Mucosa of descending colon (tissue), 3 donors: ENCODE data around the gene VASP. TPM values are rescaled to one million over a fixed set of nuclear protein-coding genes. Genes with fewer than 3 reads are reported as not detected.

ENCODE experiments used
- ATAC-seq: fragments of 200-7000 bp; cut with Tn5 transposase; one replicate; pipeline ENCODE4 v1.9.1; 2020; ENCODE audit warnings: mild to moderate bottlenecking, moderate library complexity
- DNase-seq, 3 donors: peaks; one replicate each; pipeline ENCODE4 v3.0.0-alpha.2; 2020
- H3K36me3 ChIP-seq: fragments of 200-600 bp; one replicate; pipeline ENCODE4 v1.8.0; 2021; ENCODE audit warnings: low read depth, mild to moderate bottlenecking
- H3K4me1 ChIP-seq: fragments of 200-600 bp; one replicate; pipeline ENCODE4 v1.8.0; 2021; ENCODE audit warnings: low read depth, mild to moderate bottlenecking
- H3K4me3 ChIP-seq: fragments of 200-600 bp; one replicate; pipeline ENCODE4 v1.8.0; 2021; ENCODE audit warnings: mild to moderate bottlenecking
- H3K9me3 ChIP-seq: fragments of 200-600 bp; one replicate; pipeline ENCODE4 v1.8.0; 2021; ENCODE audit warnings: mild to moderate bottlenecking
- intact Hi-C, 2 donors: fragments of 100-400 bp; cut with DNase I in 1 of 2; cut with micrococcal nuclease in 1 of 2; formaldehyde crosslinking; loops; one replicate each; pipeline versions ENCODE4 v1.11.0 to v1.11.1; 2022; cut with DNase I, micrococcal nuclease
- total RNA-seq, 3 donors: library from RNA; stranded (reverse); fragmentation: NEBNext Ultra II Directional in 2 of 3; extraction: Animal tissue kit (Norgen Biotek cat#: 25700) in 2 of 3; gene quantifications; one replicate each; pipeline versions ENCODE4 v1.2.1 to v1.2.4, GENCODE V29; 2021 to 2023
- TF ChIP-seq, protein P1 (sequence below): fragments of 200-600 bp; IDR thresholded peaks from one replicate; pipeline ENCODE4 v1.8.0; 2022; ENCODE audit warnings: antibody characterized with exemption, mild to moderate bottlenecking
- donor health status: DM: no; HTN: no; CAD: no; lungs with moderate emphysema.
- donor health status: DM: no; HTN: no; CAD: no.
- donor health status: DM: no; HTN: yes; CAD: no.

VASP gene
- total RNA-seq, 3 donors from 2014 or later: 190 to 252 (median 235) TPM

DNA sequence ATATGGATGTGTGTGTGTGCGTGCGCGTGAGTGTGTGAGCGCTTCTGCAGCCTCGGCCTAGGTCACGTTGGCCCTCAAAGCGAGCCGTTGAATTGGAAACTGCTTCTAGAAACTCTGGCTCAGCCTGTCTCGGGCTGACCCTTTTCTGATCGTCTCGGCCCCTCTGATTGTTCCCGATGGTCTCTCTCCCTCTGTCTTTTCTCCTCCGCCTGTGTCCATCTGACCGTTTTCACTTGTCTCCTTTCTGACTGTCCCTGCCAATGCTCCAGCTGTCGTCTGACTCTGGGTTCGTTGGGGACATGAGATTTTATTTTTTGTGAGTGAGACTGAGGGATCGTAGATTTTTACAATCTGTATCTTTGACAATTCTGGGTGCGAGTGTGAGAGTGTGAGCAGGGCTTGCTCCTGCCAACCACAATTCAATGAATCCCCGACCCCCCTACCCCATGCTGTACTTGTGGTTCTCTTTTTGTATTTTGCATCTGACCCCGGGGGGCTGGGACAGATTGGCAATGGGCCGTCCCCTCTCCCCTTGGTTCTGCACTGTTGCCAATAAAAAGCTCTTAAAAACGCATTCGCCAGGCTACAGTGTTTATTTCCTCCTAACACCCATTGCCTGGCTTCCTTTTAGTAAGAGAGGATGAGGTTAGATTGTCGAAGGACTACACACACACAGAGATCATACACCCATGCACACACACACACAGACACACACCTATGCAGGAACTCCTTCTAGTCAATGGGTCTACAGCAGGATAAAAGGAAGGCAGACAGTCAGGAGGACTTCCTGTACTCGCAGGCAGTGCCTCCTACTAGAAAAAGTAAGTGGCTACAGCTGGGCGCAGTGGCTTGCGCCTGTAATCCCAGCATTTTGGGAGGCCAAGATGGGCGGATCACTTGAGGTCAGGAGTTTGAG, 32.4 kb upstream of the VASP start:
- ATAC-seq: no peak
- intact Hi-C loops: no loop called here
- H3K4me1 ChIP-seq: peaks cover 5% of the 10 kb centered on the region

DNA sequence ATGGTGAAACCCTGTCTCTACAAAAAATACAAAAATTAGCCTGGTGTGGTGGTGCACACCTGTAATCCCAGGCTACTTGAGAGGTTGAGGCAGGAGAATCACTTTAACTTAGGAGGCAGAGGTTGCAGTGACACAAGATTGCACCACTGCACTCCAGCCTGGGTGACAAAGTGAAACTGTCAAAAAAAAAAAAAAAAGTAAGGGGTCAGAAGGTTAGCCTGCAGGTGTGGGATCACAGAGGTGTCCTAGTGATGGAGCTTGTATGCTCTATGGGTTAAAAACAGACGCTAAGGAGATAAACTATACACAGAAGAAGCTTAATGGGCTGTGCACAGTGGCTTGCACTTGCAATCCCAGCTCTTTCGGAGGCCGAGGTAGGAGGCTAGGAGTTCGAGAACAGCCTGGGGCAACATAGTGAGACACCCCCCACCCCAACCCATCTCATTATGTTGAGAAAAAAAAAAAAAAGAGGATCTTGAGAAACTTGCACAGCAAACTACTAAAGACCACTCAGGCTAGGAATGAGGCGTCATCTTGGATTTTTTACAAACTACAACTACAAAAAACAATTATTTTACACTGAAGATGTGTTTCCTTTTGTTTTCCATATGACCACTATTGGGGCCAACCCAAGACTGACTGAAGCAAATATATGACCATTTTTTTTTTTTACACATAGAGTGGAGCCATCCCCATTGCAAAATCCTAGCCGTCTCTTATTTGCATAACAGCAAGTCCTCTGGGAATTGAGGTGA, 31.6 kb upstream of the VASP start:
- H3K36me3 ChIP-seq: no peaks in the 10 kb centered on the region
- H3K4me3 ChIP-seq: no peak overlapping the region
- ATAC-seq (no peak), DNase-seq (no peak)
- H3K4me1 ChIP-seq: no peaks in the 10 kb centered on the region
- TF ChIP-seq, protein P1, sequence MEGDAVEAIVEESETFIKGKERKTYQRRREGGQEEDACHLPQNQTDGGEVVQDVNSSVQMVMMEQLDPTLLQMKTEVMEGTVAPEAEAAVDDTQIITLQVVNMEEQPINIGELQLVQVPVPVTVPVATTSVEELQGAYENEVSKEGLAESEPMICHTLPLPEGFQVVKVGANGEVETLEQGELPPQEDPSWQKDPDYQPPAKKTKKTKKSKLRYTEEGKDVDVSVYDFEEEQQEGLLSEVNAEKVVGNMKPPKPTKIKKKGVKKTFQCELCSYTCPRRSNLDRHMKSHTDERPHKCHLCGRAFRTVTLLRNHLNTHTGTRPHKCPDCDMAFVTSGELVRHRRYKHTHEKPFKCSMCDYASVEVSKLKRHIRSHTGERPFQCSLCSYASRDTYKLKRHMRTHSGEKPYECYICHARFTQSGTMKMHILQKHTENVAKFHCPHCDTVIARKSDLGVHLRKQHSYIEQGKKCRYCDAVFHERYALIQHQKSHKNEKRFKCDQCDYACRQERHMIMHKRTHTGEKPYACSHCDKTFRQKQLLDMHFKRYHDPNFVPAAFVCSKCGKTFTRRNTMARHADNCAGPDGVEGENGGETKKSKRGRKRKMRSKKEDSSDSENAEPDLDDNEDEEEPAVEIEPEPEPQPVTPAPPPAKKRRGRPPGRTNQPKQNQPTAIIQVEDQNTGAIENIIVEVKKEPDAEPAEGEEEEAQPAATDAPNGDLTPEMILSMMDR: no peak
- no peaks in the 10 kb centered on the region for H3K9me3 ChIP-seq
- intact Hi-C loops: no loop called here

More for the DNA sequence above, 32.4 kb upstream of the VASP start:
- no peaks in the 10 kb centered on the region for H3K36me3 ChIP-seq
- no peak overlapping the region for H3K4me3 ChIP-seq
- TF ChIP-seq, protein P1: no peak
- H3K9me3 ChIP-seq: no peaks in the 10 kb centered on the region
- DNase-seq: no peak

DNA sequence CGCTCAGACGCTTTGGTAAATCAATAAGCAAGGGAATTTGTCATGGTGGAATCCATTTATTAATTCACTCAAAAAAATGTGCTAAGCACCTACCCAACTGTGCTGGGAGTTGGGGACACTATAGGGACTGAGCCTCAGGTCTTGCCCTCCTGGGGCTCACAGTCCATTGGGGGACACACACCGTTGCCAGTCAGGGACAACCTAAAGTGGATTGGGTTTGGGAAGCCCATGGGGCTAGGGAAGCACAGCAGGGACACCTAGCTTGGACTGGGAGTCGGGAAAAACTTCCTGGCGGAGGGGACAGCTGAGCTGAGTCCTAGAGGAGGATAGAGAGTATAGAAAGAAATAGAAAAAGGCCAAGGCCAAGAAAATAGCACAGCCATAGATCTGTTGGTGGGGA, 31.0 kb upstream of the VASP start:
- H3K9me3 ChIP-seq: no peaks in the 10 kb centered on the region
- intact Hi-C loops: no loop called here
- DNase-seq (no peak), ATAC-seq (no peak)
- H3K4me1 ChIP-seq: no peaks in the 10 kb centered on the region
- TF ChIP-seq, protein P1: no peak
- H3K4me3 ChIP-seq: no peak overlapping the region
- H3K36me3 ChIP-seq: no peaks in the 10 kb centered on the region

DNA sequence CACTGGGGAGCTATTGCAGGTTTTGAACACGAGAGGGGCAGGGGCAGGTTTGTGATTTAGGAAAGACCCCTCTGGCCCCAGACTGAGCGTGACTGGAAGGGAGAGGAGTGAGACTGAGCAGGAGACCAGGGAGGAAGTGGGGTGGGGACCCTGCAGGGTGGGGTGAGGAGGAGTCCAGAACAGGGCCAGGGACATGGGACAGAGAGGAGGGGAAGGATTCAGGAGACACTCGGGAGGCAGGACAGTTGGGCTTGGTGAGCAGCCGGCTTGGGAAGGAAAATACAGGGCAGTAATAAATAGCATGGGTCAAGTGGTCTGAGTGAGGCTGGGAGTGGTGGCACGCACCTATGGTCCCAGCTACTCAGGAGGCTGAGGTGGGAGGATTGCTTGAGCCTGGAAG, 30.1 kb upstream of the VASP start:
- TF ChIP-seq, protein P1: no peak

DNA sequence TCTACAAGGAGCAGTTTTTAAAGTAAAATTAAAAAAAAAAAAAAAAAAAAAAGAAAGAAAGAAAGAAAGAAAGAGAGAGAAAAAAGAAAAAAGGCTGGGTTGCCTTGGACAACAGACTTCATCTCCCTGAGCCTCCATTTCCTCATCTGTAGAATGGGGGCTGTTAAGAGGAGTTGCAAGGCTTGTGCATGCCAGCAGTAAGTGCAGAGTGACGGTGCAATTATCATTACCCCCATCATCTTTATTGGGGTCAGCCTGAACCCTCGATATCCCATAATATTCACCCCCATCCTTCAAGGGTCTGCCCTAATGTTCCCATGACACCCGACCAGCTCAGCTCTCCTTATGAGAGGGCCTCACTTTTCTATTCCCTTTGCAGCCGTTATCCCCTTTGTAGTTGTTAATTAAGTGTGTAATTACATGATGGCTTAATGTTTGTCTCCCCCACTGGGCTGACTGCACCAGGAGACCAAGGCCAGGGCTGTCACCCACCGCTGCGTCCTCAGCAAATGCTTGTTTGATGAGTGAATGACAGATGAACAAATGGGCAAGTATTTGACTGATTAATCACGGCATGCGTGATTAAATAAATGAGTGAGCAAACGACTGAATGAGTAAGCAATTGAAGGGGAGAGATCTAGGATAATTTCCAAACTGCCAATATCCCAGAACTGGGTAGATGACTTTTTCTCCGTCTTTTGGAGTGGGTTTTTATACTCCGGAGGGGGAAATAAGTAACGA, 29.4 kb upstream of the VASP start:
- DNase-seq (no peak), ATAC-seq (no peak)
- TF ChIP-seq, protein P1: no peak
- intact Hi-C loops: loop anchor here (2.0 kb wide), 1 partner anchor 39 kb away; no protein-coding TSS in a partner anchor
- no peaks in the 10 kb centered on the region for H3K4me1 ChIP-seq
- no peak overlapping the region for H3K4me3 ChIP-seq
- H3K36me3 ChIP-seq: no peaks in the 10 kb centered on the region
- no peaks in the 10 kb centered on the region for H3K9me3 ChIP-seq

More for the DNA sequence above, 30.1 kb upstream of the VASP start:
- ATAC-seq (no peak), DNase-seq (no peak)
- Histone ChIP-seq H3K4me3 (no peak overlapping the region), H3K4me1 (no peaks in the 10 kb centered on the region), H3K9me3 (no peaks in the 10 kb centered on the region), H3K36me3 (no peaks in the 10 kb centered on the region)
- intact Hi-C loops: no loop called here
